Measurements from ENCODE around the gene GMCL1.

DNA sequence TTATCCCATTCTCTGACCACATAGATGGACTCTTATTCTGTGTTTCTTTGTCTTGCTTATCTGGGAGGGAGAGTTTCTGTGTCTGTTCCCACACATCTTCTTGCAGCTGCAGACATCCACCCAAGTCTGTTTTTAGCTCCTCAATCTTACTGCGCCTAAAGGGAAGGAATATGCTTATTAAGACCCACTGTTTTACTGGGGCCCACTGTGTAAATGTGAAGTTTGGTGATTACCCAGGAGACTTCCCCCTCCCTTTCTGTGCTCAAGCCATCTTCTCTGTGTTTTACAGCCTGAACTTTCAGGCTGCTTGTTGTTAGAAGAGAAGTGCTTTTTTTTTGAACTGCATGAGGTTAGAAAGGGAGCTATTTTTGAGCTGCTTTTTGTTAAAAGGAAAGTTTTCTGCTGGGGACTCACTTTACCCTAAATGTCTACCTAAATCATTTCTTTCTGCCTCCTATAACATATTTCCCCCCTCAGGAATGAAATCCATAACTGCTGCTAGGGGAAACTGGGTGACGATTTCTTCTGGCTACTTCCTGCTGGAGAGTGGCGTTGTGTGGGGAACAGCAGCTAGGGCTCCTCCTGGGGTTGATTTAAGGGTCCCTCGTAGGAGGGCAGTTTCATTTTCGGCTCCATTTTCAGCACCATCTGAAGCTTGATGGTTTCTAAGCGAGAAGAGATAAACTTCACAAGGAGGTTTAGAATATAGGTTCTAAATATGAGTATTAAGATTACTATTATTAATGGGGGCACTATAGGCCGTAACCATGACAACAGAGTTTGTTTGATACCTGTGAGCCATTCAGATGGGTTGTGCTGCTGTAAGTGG, 39.5 kb upstream of the GMCL1 start:
- no peak for TF ChIP-seq ZNF274 (IDR thresholded peaks at IDR 0.05; ENCODE audit: low read depth, low read length)
- TF ChIP-seq YY1 (IDR thresholded peaks at IDR 0.05; ENCODE audit: insufficient read depth, insufficient read length) = no peak

Data from NT2/D1 (cell line).